ENCODE data around the gene CTDP1.

The CTDP1 gene

GRCh38 chr18:79754022-79754761 is 74.6 kb downstream of the CTDP1 start:
- ChIA-PET CTCF (interaction anchor here (0.9 kb wide), 1 partner anchor 109 kb away, joined by 4 read pairs; no protein-coding TSS in a partner anchor), POLR2A (ENCODE audit: low non-redundant PET) (no interaction called here)
- H3K27ac ChIP-seq: no peak overlapping the region
- DNase-seq (ENCODE audit: low spot score): no peak
- TF ChIP-seq, protein P1, sequence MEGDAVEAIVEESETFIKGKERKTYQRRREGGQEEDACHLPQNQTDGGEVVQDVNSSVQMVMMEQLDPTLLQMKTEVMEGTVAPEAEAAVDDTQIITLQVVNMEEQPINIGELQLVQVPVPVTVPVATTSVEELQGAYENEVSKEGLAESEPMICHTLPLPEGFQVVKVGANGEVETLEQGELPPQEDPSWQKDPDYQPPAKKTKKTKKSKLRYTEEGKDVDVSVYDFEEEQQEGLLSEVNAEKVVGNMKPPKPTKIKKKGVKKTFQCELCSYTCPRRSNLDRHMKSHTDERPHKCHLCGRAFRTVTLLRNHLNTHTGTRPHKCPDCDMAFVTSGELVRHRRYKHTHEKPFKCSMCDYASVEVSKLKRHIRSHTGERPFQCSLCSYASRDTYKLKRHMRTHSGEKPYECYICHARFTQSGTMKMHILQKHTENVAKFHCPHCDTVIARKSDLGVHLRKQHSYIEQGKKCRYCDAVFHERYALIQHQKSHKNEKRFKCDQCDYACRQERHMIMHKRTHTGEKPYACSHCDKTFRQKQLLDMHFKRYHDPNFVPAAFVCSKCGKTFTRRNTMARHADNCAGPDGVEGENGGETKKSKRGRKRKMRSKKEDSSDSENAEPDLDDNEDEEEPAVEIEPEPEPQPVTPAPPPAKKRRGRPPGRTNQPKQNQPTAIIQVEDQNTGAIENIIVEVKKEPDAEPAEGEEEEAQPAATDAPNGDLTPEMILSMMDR (conservative IDR thresholded peaks at IDR 0.05; ENCODE audit: low read depth): no peak

GRCh38 chr18:79754831-79755351 is 75.3 kb downstream of the CTDP1 start:
- TF ChIP-seq, protein P1 (conservative IDR thresholded peaks at IDR 0.05; ENCODE audit: low read depth): no peak
- POLR2A ChIA-PET (ENCODE audit: low non-redundant PET): no interaction called here
- no peak for DNase-seq (ENCODE audit: low spot score)
- CTCF ChIA-PET: no interaction called here
- H3K27ac ChIP-seq: no peak overlapping the region

GRCh38 chr18:79755496-79756142 is 76.0 kb downstream of the CTDP1 start:
- TF ChIP-seq, protein P1 (conservative IDR thresholded peaks at IDR 0.05; ENCODE audit: low read depth): no peak
- CTCF ChIA-PET: no interaction called here

GRCh38 chr18:79756143-79756500 is 76.5 kb downstream of the CTDP1 start:
- no peak overlapping the region for H3K27ac ChIP-seq
- ChIA-PET POLR2A (ENCODE audit: low non-redundant PET) (no interaction called here), CTCF (no interaction called here)
- no peak for DNase-seq (ENCODE audit: low spot score)
- TF ChIP-seq, protein P1 (conservative IDR thresholded peaks at IDR 0.05; ENCODE audit: low read depth): no peak

More at GRCh38 chr18:79755496-79756142, 76.0 kb downstream of the CTDP1 start:
- POLR2A ChIA-PET (ENCODE audit: low non-redundant PET): no interaction called here
- H3K27ac ChIP-seq: no peak overlapping the region
- no peak for DNase-seq (ENCODE audit: low spot score)

DNA sequence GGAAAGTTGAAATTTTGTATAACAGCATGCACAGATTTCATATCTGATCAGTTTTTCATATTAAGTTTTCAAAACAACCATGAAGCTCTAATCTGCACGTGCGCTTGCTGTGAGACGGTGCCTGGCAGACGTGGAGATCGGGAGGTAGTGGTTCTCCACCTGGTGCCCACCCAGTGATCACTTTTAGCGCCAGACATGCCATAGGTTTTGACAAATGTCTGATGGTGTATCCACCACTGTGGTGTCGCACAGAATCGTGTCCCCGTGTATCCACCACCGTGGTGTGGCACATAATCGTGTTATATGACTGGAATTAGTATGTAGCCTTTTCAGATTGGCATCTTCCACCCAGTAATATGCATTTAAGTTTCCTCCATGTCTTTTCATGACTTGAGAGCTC is 77.2 kb downstream of the CTDP1 start:
- H3K27ac ChIP-seq: no peak overlapping the region
- POLR2A ChIA-PET (ENCODE audit: low non-redundant PET): no interaction called here
- TF ChIP-seq, protein P1 (conservative IDR thresholded peaks at IDR 0.05; ENCODE audit: low read depth): no peak
- CTCF ChIA-PET: no interaction called here
- DNase-seq (ENCODE audit: low spot score): no peak

GRCh38 chr18:79760348-79760747 is 80.7 kb downstream of the CTDP1 start:
- ChIA-PET CTCF (no interaction called here), POLR2A (ENCODE audit: low non-redundant PET) (no interaction called here)
- no peak for DNase-seq (ENCODE audit: low spot score)
- TF ChIP-seq, protein P1 (conservative IDR thresholded peaks at IDR 0.05; ENCODE audit: low read depth): no peak
- H3K27ac ChIP-seq: no peak overlapping the region

Data from RWPE1 (cell line).